Liver (tissue), 3 donors: Measurements from ENCODE around the gene PSMB7.

Source experiments
- CTCF ChIP-seq: fragments of 150-350 bp; IDR thresholded peaks from 2 replicates; pipeline ENCODE4 v1.5.1; 2017; ENCODE audit warnings: improper control_type of control experiment, low read depth, low read length; ENCODE audit not compliant: missing input control
- HNF4G ChIP-seq: IDR thresholded peaks from 2 replicates; pipeline ENCODE4 v1.6.1; 2016; ENCODE audit warnings: antibody characterized with exemption
- TF ChIP-seq, protein P1 (sequence below): IDR thresholded peaks from 2 replicates; pipeline ENCODE4 v1.6.1; 2016; ENCODE audit warnings: antibody characterized with exemption
- TF ChIP-seq, protein P2 (sequence below): IDR thresholded peaks from 2 replicates; pipeline ENCODE4 v1.6.1; 2016; ENCODE audit warnings: antibody characterized with exemption
- donor health status: healthy.
- donor health status: healthy.

- TF ChIP-seq, protein P1, sequence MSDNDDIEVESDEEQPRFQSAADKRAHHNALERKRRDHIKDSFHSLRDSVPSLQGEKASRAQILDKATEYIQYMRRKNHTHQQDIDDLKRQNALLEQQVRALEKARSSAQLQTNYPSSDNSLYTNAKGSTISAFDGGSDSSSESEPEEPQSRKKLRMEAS: no peak
- TF ChIP-seq CTCF: no peak
- TF ChIP-seq, protein P2, sequence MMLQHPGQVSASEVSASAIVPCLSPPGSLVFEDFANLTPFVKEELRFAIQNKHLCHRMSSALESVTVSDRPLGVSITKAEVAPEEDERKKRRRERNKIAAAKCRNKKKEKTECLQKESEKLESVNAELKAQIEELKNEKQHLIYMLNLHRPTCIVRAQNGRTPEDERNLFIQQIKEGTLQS: no peak
- TF ChIP-seq HNF4G: no peak
These were observed 88.9 kb downstream of the PSMB7 start for GRCh38 chr9:124326378-124326777.
